HepG2 (cell line): ENCODE data around the gene ADPRH. TPM values are rescaled to one million over a fixed set of nuclear protein-coding genes. Genes with fewer than 3 reads are reported as not detected.

ENCODE experiments used
- ATAC-seq: fragments of 200-7000 bp; cut with Tn5 transposase; 3 replicates; pipeline ENCODE4 v1.9.1; 2020; ENCODE audit warnings: mild to moderate bottlenecking, moderate library complexity
- BruUV-seq: library from RNA; stranded (reverse); fragments of 400-500 nt; replicated peaks from 2 replicates; lab custom pipeline; 2021; lab: Mats Ljungman, UMichigan
- CTCF ChIA-PET: fragments of 300-600 bp; formaldehyde crosslinking; extraction: SDS; loops from one replicate; lab custom pipeline; 2021; ENCODE audit warnings: low total read pairs, inconsistent platforms, low intra/inter-chr PET ratio; lab: Yijun Ruan, JAX
- POLR2A ChIA-PET: fragments of 350-600 bp; sonication (Branson Sonifier 250); formaldehyde crosslinking; loops from one replicate; lab custom pipeline; 2020; ENCODE audit warnings: antibody characterized with exemption, inconsistent platforms; lab: Yijun Ruan, JAX
- DNase-seq: peaks from one replicate; pipeline ENCODE4 v3.0.0-alpha.2; 2015; ENCODE audit warnings: low spot score
- FAIRE-seq: peaks from 3 replicates; lab custom pipeline; 2011; peaks lifted over from hg19 to GRCh38; lab: Jason Lieb, UNC
- H2AFZ ChIP-seq: one replicate; pipeline ENCODE4 v1.6.1; 2011; ENCODE audit warnings: low read length, inconsistent platforms
- H3K27ac ChIP-seq: fragments of 300-600 bp; 3 replicates; pipeline ENCODE4 v1.8.0; 2011; ENCODE audit warnings: mixed run types, mild to moderate bottlenecking, mixed read lengths, low read length, inconsistent platforms; ENCODE audit not compliant: insufficient read depth; ENCODE audit errors: extremely low read length
- H3K27me3 ChIP-seq, 2 experiments: fragments of 200-600 bp in 1 of 2; 2 replicates in 1 of 2; 3 replicates in 1 of 2; pipeline versions ENCODE4 v1.6.0 to v1.8.0; 2011; ENCODE audit warnings: low read length in 2 of 2, mild to moderate bottlenecking in 2 of 2, moderate library complexity in 2 of 2, inconsistent platforms in 1 of 2; ENCODE audit not compliant: insufficient read depth in 2 of 2, control insufficient read depth in 1 of 2
- H3K36me3 ChIP-seq, 2 experiments: fragments of 200-600 bp in 1 of 2; replicated peaks in 1 of 2; 2 replicates in 1 of 2; 3 replicates in 1 of 2; pipeline versions ENCODE4 v1.5.1 to v1.8.0; 2011; ENCODE audit warnings: low read length in 2 of 2, inconsistent platforms in 1 of 2; ENCODE audit not compliant: insufficient read depth in 2 of 2, control insufficient read depth in 1 of 2
- H3K4me1 ChIP-seq: 2 replicates; pipeline ENCODE4 v1.5.1; 2012; ENCODE audit warnings: low read length, inconsistent platforms; ENCODE audit not compliant: insufficient read depth
- H3K4me2 ChIP-seq: 2 replicates; pipeline ENCODE4 v1.6.0; 2011; ENCODE audit warnings: low read depth, low read length, inconsistent platforms
- H3K4me3 ChIP-seq, 3 experiments: fragments of 200-600 bp in 1 of 3; sonication (generic), shearing (Covaris generic) in 1 of 3; replicated peaks in 1 of 3; 2 replicates each; pipeline ENCODE4 v1.5.1; 2011 to 2016; ENCODE audit warnings: low read length in 3 of 3, inconsistent platforms in 2 of 3, low read depth in 2 of 3, mild to moderate bottlenecking in 2 of 3, control low read depth in 1 of 3, mixed read lengths in 1 of 3; ENCODE audit not compliant: insufficient read depth in 1 of 3
- H3K79me2 ChIP-seq: one replicate; pipeline ENCODE4 v1.6.1; 2011; ENCODE audit warnings: low read length, inconsistent platforms; ENCODE audit not compliant: insufficient read depth
- H3K9ac ChIP-seq: 2 replicates; pipeline ENCODE4 v1.6.0; 2011; ENCODE audit warnings: mild to moderate bottlenecking, low read depth, low read length, inconsistent platforms; ENCODE audit not compliant: insufficient read depth
- H3K9me3 ChIP-seq: 2 replicates; pipeline ENCODE4 v1.5.1; 2012; ENCODE audit warnings: mild to moderate bottlenecking, low read length
- H4K20me1 ChIP-seq: 2 replicates; pipeline ENCODE4 v1.6.0; 2011; ENCODE audit warnings: inconsistent platforms, mild to moderate bottlenecking, low read length, moderate library complexity; ENCODE audit not compliant: insufficient read depth
- KLF13 ChIP-seq: sonication (generic); formaldehyde crosslinking; IDR thresholded peaks from 2 replicates; pipeline ENCODE4 v1.4.0; 2020; ENCODE audit warnings: mild to moderate bottlenecking, missing genetic modification reagents
- MNT ChIP-seq: fragments of 450-650 bp; IDR thresholded peaks from 2 replicates; pipeline ENCODE4 v1.6.1; 2016
- RBM22 ChIP-seq: fragments of 200-400 bp; formaldehyde crosslinking; optimal IDR thresholded peaks from 2 replicates; pipeline ENCODE3; 2017; ENCODE audit warnings: mild to moderate bottlenecking, low read length, moderate library complexity
- ZNF605 ChIP-seq: sonication (generic); formaldehyde crosslinking; IDR thresholded peaks from 2 replicates; pipeline ENCODE4 v1.8.0; 2022; ENCODE audit warnings: mild to moderate bottlenecking, missing genetic modification reagents
- ZNF737 ChIP-seq: sonication (generic); formaldehyde crosslinking; IDR thresholded peaks from 2 replicates; pipeline ENCODE4 v1.5.0; 2020; ENCODE audit warnings: missing genetic modification reagents, mild to moderate bottlenecking, borderline replicate concordance
- ZSCAN9 ChIP-seq: IDR thresholded peaks from 2 replicates; pipeline ENCODE4 v1.6.1; 2016; ENCODE audit warnings: borderline replicate concordance
- WGBS: methylation state at CpG from one replicate; pipeline ENCODE4 v1.1.6; 2017; ENCODE audit warnings: low lambda C conversion rate; 5-methylcytosine and 5-hydroxymethylcytosine counted together
- in situ Hi-C: cut with HindIII; loops from 2 replicates; pipeline ENCODE4 v1.10.0; 2017; ENCODE audit warnings: low pct_unique_long_range_greater_than_20kb; ENCODE audit not compliant: extremely low pct_ligation_motif_present
- intact Hi-C: fragments of 100-400 bp; cut with micrococcal nuclease; formaldehyde crosslinking; loops from one replicate; pipeline ENCODE4 v1.10.0; 2022; ENCODE audit not compliant: unreplicated experiment
- polyA plus RNA-seq, 8 experiments: library from polyadenylated mRNA; depleted of rRNA in 3 of 8; stranded (reverse) in 7 of 8; unstranded in 1 of 8; fragments of >200 nt; fragmentation: Illumina TruSeq in 4 of 8; extraction: Trizol in 4 of 8; gene quantifications; 2 replicates each; pipeline versions ENCODE4 v1.2.1 to v1.2.3, GENCODE V29; 2011 to 2016; ENCODE audit warnings: low read depth in 4 of 8, missing spikeins in 1 of 8, mixed read lengths in 1 of 8; ENCODE audit not compliant: insufficient read depth in 1 of 8
- total RNA-seq, 5 experiments: library from RNA; depleted of rRNA; stranded (reverse); fragments of >200 nt; fragmentation: Illumina TruSeq; extraction: Trizol; gene quantifications; 2 replicates each; pipeline ENCODE4 v1.2.3, GENCODE V29; 2016; ENCODE audit warnings: low read depth in 1 of 5

The ADPRH gene
- total and polyA plus RNA-seq, 2 of the 13 experiments (the other 11 are each of a cell fraction or from before 2014, with no cell fraction given): 0.01 to 0.15 TPM

GRCh38 chr3:119555309-119555735 is 24.0 kb upstream of the ADPRH start:
- Histone ChIP-seq H4K20me1 (no peaks in the 10 kb centered on the region), H3K79me2 (no peaks in the 10 kb centered on the region), H3K27ac (no peak overlapping the region), H3K27me3 (peaks cover 0 to 12% of the 10 kb centered on the region in 2 experiments; a peak in 2 of 5 replicates), H3K4me2 (no peak overlapping the region), H3K4me3 (no peak overlapping the region), H3K9ac (no peak overlapping the region)
- in situ Hi-C loops (no loop called here), intact Hi-C loops (no loop called here)
- 16% methylated on average over 4 of the region's 4 CpGs for WGBS
- TF ChIP-seq ZNF605 (CRISPR knock-in tag) (no peak), MNT (peak; percentile 62), ZSCAN9 (CRISPR knock-in tag) (no peak)
- TF ChIP-seq, all 625 proteins: peak for 1
- ChIA-PET CTCF (no interaction called here), POLR2A (no interaction called here)
- Histone ChIP-seq H2AFZ (no peak overlapping the region), H3K4me1 (no peaks in the 10 kb centered on the region), H3K9me3 (no peaks in the 10 kb centered on the region), H3K36me3 (no peaks in the 10 kb centered on the region)
- no TSS peak for BruUV-seq
- ATAC-seq (no peak), FAIRE-seq (no peak), DNase-seq (no peak)

- Histone ChIP-seq H3K4me3 (no peak overlapping the region), H3K4me1 (no peaks in the 10 kb centered on the region), H3K4me2 (no peak overlapping the region), H3K27ac (no peak overlapping the region), H3K9ac (no peak overlapping the region), H3K27me3 (peaks cover 0 to 12% of the 10 kb centered on the region in 2 experiments; a peak in 2 of 5 replicates), H3K36me3 (no peaks in the 10 kb centered on the region), H2AFZ (no peak overlapping the region), H3K79me2 (no peaks in the 10 kb centered on the region), H4K20me1 (no peaks in the 10 kb centered on the region), H3K9me3 (no peaks in the 10 kb centered on the region)
- BruUV-seq: no TSS peak
- in situ Hi-C loops: no loop called here
- CTCF ChIA-PET: no interaction called here
- intact Hi-C loops: no loop called here
- no peak for FAIRE-seq
- WGBS: 50% methylated on average over 1 of the region's 1 CpG
- POLR2A ChIA-PET: no interaction called here
- ATAC-seq: no peak
- no peak for DNase-seq
- no peak for TF ChIP-seq RBM22
- TF ChIP-seq KLF13 (CRISPR knock-in tag): no peak
- no peak for TF ChIP-seq ZNF737 (CRISPR knock-in tag)
Measured at GRCh38 chr3:119555929-119556328, 23.4 kb upstream of the ADPRH start.
